Measurements from ENCODE around the gene ALDH4A1. TPM values are rescaled to one million over a fixed set of nuclear protein-coding genes. Genes with fewer than 3 reads are reported as not detected.
"Not testable (repeated sequence)": the region's sequence is repeated elsewhere in the genome, so short reads cannot be mapped to it uniquely, and the experiment has no call there.

Gene ALDH4A1
- total RNA-seq, 1 donor from 2014 or later: 11.7 TPM

GRCh38 chr1:18840145-18840544 lies 62.2 kb downstream of the ALDH4A1 start:
- ATAC-seq: no peak
- no peak for TF ChIP-seq CTCF (IDR thresholded peaks at IDR 0.05)
- Histone ChIP-seq H3K9me3 (no peaks in the 10 kb centered on the region), H3K36me3 (no peaks in the 10 kb centered on the region), H3K27ac (no peak overlapping the region), H3K27me3 (ENCODE audit: low read depth) (peaks cover 11% of the 10 kb centered on the region), H3K4me3 (no peak overlapping the region), H3K4me1 (no peaks in the 10 kb centered on the region)
- intact Hi-C loops (cut with DNase I): no loop called here
- no peak for DNase-seq

- H3K9me3 ChIP-seq: no peaks in the 10 kb centered on the region
- H3K4me3 ChIP-seq: no peak overlapping the region
- peaks cover 11% of the 10 kb centered on the region for H3K27me3 ChIP-seq (ENCODE audit: low read depth)
- H3K36me3 ChIP-seq: no peaks in the 10 kb centered on the region
- DNase-seq (no peak), ATAC-seq (no peak)
- intact Hi-C loops (cut with DNase I): no loop called here
- no peak for TF ChIP-seq CTCF (IDR thresholded peaks at IDR 0.05)
- no peak overlapping the region for H3K27ac ChIP-seq
- H3K4me1 ChIP-seq: no peaks in the 10 kb centered on the region
These were observed 65.7 kb downstream of the ALDH4A1 start for GRCh38 chr1:18836654-18837053.

- H3K27me3 ChIP-seq (ENCODE audit: low read depth): peaks cover 14% of the 10 kb centered on the region
- DNase-seq; H3K27ac ChIP-seq; H3K4me3 ChIP-seq; ATAC-seq; H3K4me1 ChIP-seq; intact Hi-C loops (cut with DNase I); H3K9me3 ChIP-seq; H3K36me3 ChIP-seq: not testable (repeated sequence)
These were observed 70.0 kb downstream of the ALDH4A1 start for GRCh38 chr1:18832319-18832718.

GRCh38 chr1:18831656-18832055 lies 70.7 kb downstream of the ALDH4A1 start:
- Histone ChIP-seq H3K27me3 (ENCODE audit: low read depth) (peaks cover 12% of the 10 kb centered on the region), H3K27ac (no peak overlapping the region)

GRCh38 chr1:18830596-18830995 lies 71.8 kb downstream of the ALDH4A1 start:
- no peak for ATAC-seq
- Histone ChIP-seq H3K9me3 (no peaks in the 10 kb centered on the region), H3K27me3 (ENCODE audit: low read depth) (peaks cover 7% of the 10 kb centered on the region), H3K36me3 (no peaks in the 10 kb centered on the region), H3K4me3 (no peak overlapping the region), H3K27ac (no peak overlapping the region), H3K4me1 (no peaks in the 10 kb centered on the region)
- no peak for DNase-seq
- TF ChIP-seq CTCF (IDR thresholded peaks at IDR 0.05): no peak
- intact Hi-C loops (cut with DNase I): no loop called here

More at GRCh38 chr1:18831656-18832055, 70.7 kb downstream of the ALDH4A1 start:
- no peaks in the 10 kb centered on the region for H3K36me3 ChIP-seq
- H3K4me1 ChIP-seq: no peaks in the 10 kb centered on the region
- intact Hi-C loops (cut with DNase I): no loop called here
- TF ChIP-seq CTCF (IDR thresholded peaks at IDR 0.05): no peak
- no peaks in the 10 kb centered on the region for H3K9me3 ChIP-seq
- ATAC-seq (peak in 1 of 2 donors; percentile 14), DNase-seq (no peak)
- no peak overlapping the region for H3K4me3 ChIP-seq

GRCh38 chr1:18829671-18830070 lies 72.7 kb downstream of the ALDH4A1 start:
- Histone ChIP-seq H3K36me3 (no peaks in the 10 kb centered on the region), H3K4me1 (no peaks in the 10 kb centered on the region), H3K27me3 (ENCODE audit: low read depth) (peaks cover 7% of the 10 kb centered on the region), H3K4me3 (no peak overlapping the region), H3K9me3 (no peaks in the 10 kb centered on the region), H3K27ac (no peak overlapping the region)
- ATAC-seq (no peak), DNase-seq (no peak)
- intact Hi-C loops (cut with DNase I): no loop called here
- TF ChIP-seq CTCF (IDR thresholded peaks at IDR 0.05): no peak
